Hepatocyte (in vitro differentiated cells): ENCODE data around the gene KRTAP5-6. TPM values are rescaled to one million over a fixed set of nuclear protein-coding genes. Genes with fewer than 3 reads are reported as not detected.

Source experiments
- DNase-seq: peaks from one replicate; pipeline ENCODE4 v3.0.0-alpha.2; 2016; ENCODE audit warnings: low spot score
- H2AFZ ChIP-seq: fragments of 200-600 bp; sonication (generic); 2 replicates; pipeline ENCODE4 v1.6.0; 2016; ENCODE audit warnings: antibody characterized with exemption, mild to moderate bottlenecking
- H3K27ac ChIP-seq: fragments of 200-600 bp; sonication (generic); 2 replicates; pipeline ENCODE4 v1.5.1; 2016; ENCODE audit warnings: mild to moderate bottlenecking
- H3K27me3 ChIP-seq: fragments of 200-600 bp; sonication (generic); 2 replicates; pipeline ENCODE4 v1.6.1; 2016
- H3K36me3 ChIP-seq: fragments of 200-600 bp; sonication (generic); replicated peaks from 2 replicates; pipeline ENCODE4 v1.5.1; 2016; ENCODE audit warnings: low read depth; ENCODE audit not compliant: insufficient read depth
- H3K4me1 ChIP-seq: fragments of 200-600 bp; sonication (generic); 2 replicates; pipeline ENCODE4 v1.5.1; 2016; ENCODE audit warnings: mild to moderate bottlenecking, moderate library complexity; ENCODE audit not compliant: insufficient read depth
- H3K4me2 ChIP-seq: fragments of 200-600 bp; sonication (generic); 2 replicates; pipeline ENCODE4 v1.6.0; 2016
- H3K4me3 ChIP-seq: fragments of 200-600 bp; sonication (generic); 2 replicates; pipeline ENCODE4 v1.5.1; 2016; ENCODE audit warnings: mild to moderate bottlenecking
- H3K79me2 ChIP-seq: fragments of 200-600 bp; sonication (generic); 2 replicates; pipeline ENCODE4 v1.6.0; 2017; ENCODE audit warnings: mild to moderate bottlenecking
- H3K9me2 ChIP-seq: fragments of 200-600 bp; sonication (generic); replicated peaks from 2 replicates; pipeline ENCODE4 v1.6.0; 2017; ENCODE audit warnings: mild to moderate bottlenecking; ENCODE audit not compliant: insufficient read depth
- H3K9me3 ChIP-seq: fragments of 200-600 bp; sonication (generic); 2 replicates; pipeline ENCODE4 v1.5.1; 2016; ENCODE audit warnings: low read depth, mild to moderate bottlenecking
- H4K20me1 ChIP-seq: fragments of 200-600 bp; sonication (generic); 2 replicates; pipeline ENCODE4 v1.6.0; 2016; ENCODE audit warnings: mild to moderate bottlenecking; ENCODE audit not compliant: insufficient read depth, poor library complexity, severe bottlenecking
- EZH2 ChIP-seq: fragments of 200-600 bp; sonication (generic); IDR thresholded peaks from 2 replicates; pipeline ENCODE4 v1.6.1; 2016; ENCODE audit warnings: antibody characterized with exemption, mild to moderate bottlenecking, borderline replicate concordance
- EZH2phosphoT487 ChIP-seq: fragments of 200-600 bp; sonication (generic); IDR thresholded peaks from one replicate; pipeline ENCODE4 v1.6.1; 2018; ENCODE audit warnings: antibody characterized with exemption, mild to moderate bottlenecking, low read depth, moderate library complexity; ENCODE audit not compliant: unreplicated experiment, severe bottlenecking
- WGBS: methylation state at CpG from one replicate; pipeline ENCODE4 v1.1.6; 2016; ENCODE audit warnings: low lambda C conversion rate; ENCODE audit errors: missing lambda C conversion rate; 5-methylcytosine and 5-hydroxymethylcytosine counted together
- polyA plus RNA-seq: library from polyadenylated mRNA; unstranded; fragments of >200 nt; fragmentation: Nextera tagmentation; extraction: Ambion mirVana; gene quantifications from 2 replicates; pipeline ENCODE4 v1.2.1, GENCODE V29; 2016
- total RNA-seq: library from RNA; depleted of rRNA; stranded (reverse); fragments of >200 nt; gene quantifications from 2 replicates; pipeline ENCODE4 v1.2.3, GENCODE V29; 2014
- TF ChIP-seq, protein P1 (sequence below): fragments of 200-600 bp; sonication (generic); IDR thresholded peaks from 2 replicates; pipeline ENCODE4 v1.5.1; 2016; ENCODE audit warnings: antibody characterized with exemption, mild to moderate bottlenecking; ENCODE audit not compliant: poor library complexity

KRTAP5-6 gene
- total and polyA plus RNA-seq, 2 experiments from 2014 or later = not detected

DNA sequence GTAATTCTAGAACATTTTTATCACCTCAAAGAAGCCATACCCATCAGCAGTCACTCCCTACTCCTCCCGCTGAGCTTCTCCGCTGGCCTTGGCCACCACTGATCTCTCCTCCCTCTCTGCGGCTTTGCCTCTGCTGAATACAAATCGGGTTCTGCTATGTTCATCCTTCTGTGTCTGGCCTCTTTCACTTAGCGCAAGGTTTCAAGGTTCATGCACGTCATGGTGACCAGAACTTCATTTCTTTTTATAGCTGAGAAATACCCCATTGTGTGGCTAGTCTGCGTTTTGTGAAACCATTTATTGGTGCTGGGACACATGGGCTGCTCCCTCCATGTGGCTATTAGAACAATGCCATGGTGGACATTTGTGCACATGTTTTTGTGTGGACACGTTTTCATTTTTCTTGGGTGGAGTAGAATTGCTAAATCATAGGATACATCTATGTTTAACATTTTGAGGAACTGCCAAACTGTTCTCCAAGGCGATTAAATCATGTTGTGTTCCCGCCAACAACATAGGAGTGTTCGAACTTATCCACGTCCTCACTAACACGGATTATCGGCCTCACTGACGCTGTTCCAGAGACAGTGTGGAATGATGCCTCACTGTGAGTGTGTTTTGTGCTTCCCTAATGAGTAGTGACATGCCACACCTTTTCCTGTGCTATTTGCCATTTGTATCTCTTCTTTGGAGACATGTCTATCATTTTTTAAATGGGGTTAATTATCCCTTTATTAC is 24.2 kb upstream of the KRTAP5-6 start:
- Histone ChIP-seq H3K9me3 (no peaks in the 10 kb centered on the region), H3K4me1 (peaks cover 36% of the 10 kb centered on the region), H3K36me3 (no peaks in the 10 kb centered on the region), H3K9me2 (no peaks in the 10 kb centered on the region), H3K4me2 (peak overlapping the region; percentile 0), H2AFZ (no peak overlapping the region), H3K79me2 (no peaks in the 10 kb centered on the region), H4K20me1 (no peaks in the 10 kb centered on the region), H3K27ac (peak overlapping the region; percentile 85), H3K4me3 (no peak overlapping the region), H3K27me3 (no peaks in the 10 kb centered on the region)
- no peak for DNase-seq
- TF ChIP-seq EZH2phosphoT487 (no peak), EZH2 (no peak)
- TF ChIP-seq, protein P1, sequence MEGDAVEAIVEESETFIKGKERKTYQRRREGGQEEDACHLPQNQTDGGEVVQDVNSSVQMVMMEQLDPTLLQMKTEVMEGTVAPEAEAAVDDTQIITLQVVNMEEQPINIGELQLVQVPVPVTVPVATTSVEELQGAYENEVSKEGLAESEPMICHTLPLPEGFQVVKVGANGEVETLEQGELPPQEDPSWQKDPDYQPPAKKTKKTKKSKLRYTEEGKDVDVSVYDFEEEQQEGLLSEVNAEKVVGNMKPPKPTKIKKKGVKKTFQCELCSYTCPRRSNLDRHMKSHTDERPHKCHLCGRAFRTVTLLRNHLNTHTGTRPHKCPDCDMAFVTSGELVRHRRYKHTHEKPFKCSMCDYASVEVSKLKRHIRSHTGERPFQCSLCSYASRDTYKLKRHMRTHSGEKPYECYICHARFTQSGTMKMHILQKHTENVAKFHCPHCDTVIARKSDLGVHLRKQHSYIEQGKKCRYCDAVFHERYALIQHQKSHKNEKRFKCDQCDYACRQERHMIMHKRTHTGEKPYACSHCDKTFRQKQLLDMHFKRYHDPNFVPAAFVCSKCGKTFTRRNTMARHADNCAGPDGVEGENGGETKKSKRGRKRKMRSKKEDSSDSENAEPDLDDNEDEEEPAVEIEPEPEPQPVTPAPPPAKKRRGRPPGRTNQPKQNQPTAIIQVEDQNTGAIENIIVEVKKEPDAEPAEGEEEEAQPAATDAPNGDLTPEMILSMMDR = no peak
- 82% methylated on average over 15 of the region's 15 CpGs for WGBS

DNA sequence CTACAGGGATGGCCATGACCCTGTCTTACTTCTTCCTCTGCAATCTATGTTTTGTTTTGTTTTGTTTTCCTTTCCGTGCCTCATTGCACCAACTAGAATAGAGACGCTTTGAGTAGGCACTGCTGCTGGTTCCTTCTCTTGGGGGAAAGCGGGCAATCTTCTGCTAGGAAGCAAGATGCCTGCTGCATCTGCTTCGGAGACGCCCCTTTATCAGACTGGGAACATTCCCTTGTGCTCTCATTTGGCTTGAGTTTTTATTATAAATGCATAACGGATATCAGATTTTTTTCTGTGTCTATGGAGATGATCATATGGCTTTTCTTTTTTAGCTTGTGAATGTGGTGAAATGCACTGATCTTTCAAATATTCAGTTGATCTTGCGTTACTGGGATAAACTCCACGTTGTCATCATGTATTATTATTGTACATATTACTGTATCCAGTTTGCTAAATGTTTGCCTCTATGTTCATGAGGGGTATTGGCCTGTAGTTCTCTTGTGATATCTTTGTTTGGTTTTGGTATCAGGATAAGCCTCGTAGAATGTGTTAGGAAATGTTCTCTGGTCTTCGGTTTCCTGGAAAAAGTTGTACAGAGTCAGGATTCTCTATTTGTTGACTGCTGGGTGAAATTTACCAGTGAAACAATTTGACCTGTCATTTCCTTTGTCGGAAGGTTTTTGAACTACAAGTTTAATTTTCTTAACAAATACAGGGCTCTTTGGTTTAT is 23.4 kb upstream of the KRTAP5-6 start:
- Histone ChIP-seq H3K9me3 (no peaks in the 10 kb centered on the region), H3K4me1 (peaks cover 31% of the 10 kb centered on the region), H4K20me1 (no peaks in the 10 kb centered on the region), H3K4me2 (peak overlapping the region; percentile 53), H3K79me2 (no peaks in the 10 kb centered on the region), H3K9me2 (no peaks in the 10 kb centered on the region), H3K27me3 (no peaks in the 10 kb centered on the region), H3K36me3 (no peaks in the 10 kb centered on the region), H3K4me3 (no peak overlapping the region), H3K27ac (peak overlapping the region; percentile 85), H2AFZ (no peak overlapping the region)
- DNase-seq = no peak
- TF ChIP-seq, protein P1 = no peak
- TF ChIP-seq EZH2 (no peak), EZH2phosphoT487 (no peak)
- WGBS = 52% methylated on average over 11 of the region's 11 CpGs

DNA sequence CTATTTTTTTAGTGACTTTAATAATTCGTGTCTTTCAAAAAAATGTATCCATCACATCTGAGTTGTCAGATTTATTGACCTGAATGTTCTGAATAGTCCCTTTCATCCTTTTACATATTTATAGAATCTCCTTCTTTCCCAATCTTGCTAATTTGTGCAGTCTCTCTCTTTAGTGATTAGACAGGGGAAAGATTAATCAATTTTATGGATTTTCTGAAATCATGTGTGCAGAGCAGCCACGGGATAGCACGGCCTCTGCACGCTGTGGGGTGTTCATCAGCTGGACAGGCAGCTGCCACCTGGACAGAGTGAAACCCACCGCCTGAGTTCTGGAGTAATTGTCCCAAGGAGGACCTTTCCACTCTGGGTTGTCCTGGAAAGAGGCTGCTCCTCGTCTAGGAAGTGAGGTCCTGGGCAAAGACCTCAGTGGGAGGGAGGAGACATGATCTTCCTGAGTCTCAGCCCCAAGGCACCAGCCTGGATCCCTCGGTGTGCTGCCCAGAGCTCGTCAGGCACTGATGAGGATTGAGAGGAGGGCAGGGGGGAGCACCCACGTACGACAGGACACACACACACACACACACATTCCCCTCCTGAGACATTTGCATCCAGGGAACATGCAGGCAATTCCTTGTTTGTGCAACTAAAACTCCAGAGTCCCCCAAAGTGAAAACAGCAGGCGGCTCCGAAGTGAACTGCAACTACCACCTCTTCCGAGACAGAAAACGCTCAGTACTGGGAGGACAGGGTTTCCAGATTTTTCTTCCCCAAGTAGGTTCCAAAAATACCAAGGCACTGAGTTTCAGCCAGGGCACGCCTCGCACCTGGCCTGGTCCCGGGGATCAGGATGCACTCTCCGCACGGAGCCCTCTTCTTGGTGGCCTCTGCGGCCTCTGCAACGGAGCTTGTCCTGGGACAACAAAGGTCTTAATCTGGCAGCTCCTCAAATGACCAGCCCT is 22.5 kb upstream of the KRTAP5-6 start:
- DNase-seq = no peak
- no peaks in the 10 kb centered on the region for H4K20me1 ChIP-seq
- no peaks in the 10 kb centered on the region for H3K27me3 ChIP-seq
- H3K27ac ChIP-seq = peak overlapping the region; percentile 85
- H3K4me2 ChIP-seq = peak overlapping the region; percentile 53
- no peaks in the 10 kb centered on the region for H3K36me3 ChIP-seq
- H2AFZ ChIP-seq = no peak overlapping the region
- 51% methylated on average over 21 of the region's 21 CpGs for WGBS
- H3K79me2 ChIP-seq = no peaks in the 10 kb centered on the region
- no peaks in the 10 kb centered on the region for H3K9me3 ChIP-seq
- TF ChIP-seq EZH2 = no peak
- TF ChIP-seq, protein P1 = no peak
- TF ChIP-seq EZH2phosphoT487 = no peak
- H3K4me3 ChIP-seq = no peak overlapping the region
- H3K4me1 ChIP-seq = peaks cover 31% of the 10 kb centered on the region
- no peaks in the 10 kb centered on the region for H3K9me2 ChIP-seq
